IgD-negative memory B cell (primary cell): ENCODE results near the gene CWC22. TPM values are rescaled to one million over a fixed set of nuclear protein-coding genes. Genes with fewer than 3 reads are reported as not detected.
"Not testable (repeated sequence)": the region's sequence is repeated elsewhere in the genome, so short reads cannot be mapped to it uniquely, and the experiment has no call there.

ENCODE experiments used
- H3K27ac Mint-ChIP-seq, 3 donors: one replicate each; pipeline ENCODE4 v1.8.0; 2020 to 2022; ENCODE audit warnings: mild to moderate bottlenecking in 3 of 3, mixed read lengths in 3 of 3, moderate library complexity in 1 of 3
- H3K27me3 Mint-ChIP-seq: one replicate; pipeline ENCODE4 v1.8.0; 2021; ENCODE audit warnings: mixed read lengths
- H3K36me3 Mint-ChIP-seq: one replicate; pipeline ENCODE4 v1.8.0; 2020; ENCODE audit warnings: mild to moderate bottlenecking, mixed read lengths
- H3K4me1 Mint-ChIP-seq, 3 donors: one replicate each; pipeline ENCODE4 v1.8.0; 2020 to 2022; ENCODE audit warnings: mixed read lengths in 3 of 3, mild to moderate bottlenecking in 1 of 3
- H3K4me3 Mint-ChIP-seq, 4 donors: one replicate each; pipeline ENCODE4 v1.8.0; 2020 to 2022; ENCODE audit warnings: mild to moderate bottlenecking in 4 of 4, mixed read lengths in 4 of 4, moderate library complexity in 3 of 4
- H3K9me3 Mint-ChIP-seq, 3 donors: one replicate each; pipeline ENCODE4 v1.8.0; 2020 to 2021; ENCODE audit warnings: mixed read lengths in 3 of 3, mild to moderate bottlenecking in 1 of 3
- polyA plus RNA-seq: library from polyadenylated mRNA; unstranded; fragments of 300-500 nt; fragmentation: Illumina TruSeq; gene quantifications from one replicate; pipeline ENCODE4 v1.2.3, GENCODE V29; 2021

CWC22 gene
- 25.8 TPM for polyA plus RNA-seq

GRCh38 chr2:180006781-180007579 is at the start of gene CWC22:
TSS of gene CWC22 (minus strand) at chr2:180007297. CDS start at chr2:179993341, 13,956 bp downstream.
- Mint-ChIP-seq H3K36me3 (no peaks in the 10 kb centered on the region), H3K9me3 (no peaks in the 10 kb centered on the region), H3K27me3 (no peaks in the 10 kb centered on the region), H3K27ac (peak within 1 kb of the TSS; percentile 96 to 100 (median 100)), H3K4me3 (peak within 1 kb of the TSS; percentile 91 to 99 (median 96)), H3K4me1 (peaks cover 12 to 37% (median 27%) of the 10 kb centered on the region in 3 donors)

- Mint-ChIP-seq H3K4me1 (no peaks in the 10 kb centered on the region), H3K9me3 (peaks cover 0 to 6% (median 4%) of the 10 kb centered on the region in 3 donors), H3K27me3 (peaks cover 2% of the 10 kb centered on the region), H3K27ac (no peak overlapping the region), H3K4me3 (no peak overlapping the region), H3K36me3 (no peaks in the 10 kb centered on the region)
Observed at GRCh38 chr2:180056367-180057118, 49.4 kb upstream of the CWC22 start.

GRCh38 chr2:180054576-180054975 is 47.5 kb upstream of the CWC22 start:
- H3K27me3 Mint-ChIP-seq, H3K4me3 Mint-ChIP-seq, H3K36me3 Mint-ChIP-seq, H3K9me3 Mint-ChIP-seq, H3K4me1 Mint-ChIP-seq, H3K27ac Mint-ChIP-seq: not testable (repeated sequence)

- no peaks in the 10 kb centered on the region for H3K27me3 Mint-ChIP-seq
- H3K27ac Mint-ChIP-seq = no peak overlapping the region
- no peaks in the 10 kb centered on the region for H3K36me3 Mint-ChIP-seq
- H3K9me3 Mint-ChIP-seq = peaks cover 0 to 6% (median 4%) of the 10 kb centered on the region in 3 donors
- no peak overlapping the region for H3K4me3 Mint-ChIP-seq
- H3K4me1 Mint-ChIP-seq = no peaks in the 10 kb centered on the region
Observed at GRCh38 chr2:180050246-180050645, 43.1 kb upstream of the CWC22 start.

- no peaks in the 10 kb centered on the region for H3K4me1 Mint-ChIP-seq
- H3K27me3 Mint-ChIP-seq = peaks cover 9% of the 10 kb centered on the region
- H3K36me3 Mint-ChIP-seq = peaks cover 2% of the 10 kb centered on the region
- H3K27ac Mint-ChIP-seq = no peak overlapping the region
- H3K9me3 Mint-ChIP-seq = no peaks in the 10 kb centered on the region
- no peak overlapping the region for H3K4me3 Mint-ChIP-seq
Observed at GRCh38 chr2:180048251-180048650, 41.2 kb upstream of the CWC22 start.

GRCh38 chr2:180046776-180047175 is 39.7 kb upstream of the CWC22 start:
- Mint-ChIP-seq H3K4me3 (no peak overlapping the region), H3K36me3 (peaks cover 3% of the 10 kb centered on the region), H3K4me1 (no peaks in the 10 kb centered on the region), H3K27ac (no peak overlapping the region), H3K9me3 (peaks cover 0 to 1% (median 0%) of the 10 kb centered on the region in 3 donors), H3K27me3 (peaks cover 9% of the 10 kb centered on the region)

- Mint-ChIP-seq H3K27me3 (peaks cover 9% of the 10 kb centered on the region), H3K4me3 (no peak overlapping the region), H3K4me1 (no peaks in the 10 kb centered on the region), H3K27ac (no peak overlapping the region), H3K36me3 (peaks cover 3% of the 10 kb centered on the region), H3K9me3 (peaks cover 0 to 2% (median 1%) of the 10 kb centered on the region in 3 donors)
Observed at GRCh38 chr2:180046202-180046601, 39.1 kb upstream of the CWC22 start.

- Mint-ChIP-seq H3K27me3 (peaks cover 11% of the 10 kb centered on the region), H3K27ac (no peak overlapping the region), H3K4me1 (no peaks in the 10 kb centered on the region)
Observed at GRCh38 chr2:180040146-180040925, 33.2 kb upstream of the CWC22 start.

GRCh38 chr2:180038997-180039396 is 31.9 kb upstream of the CWC22 start:
- peaks cover 1 to 4% (median 3%) of the 10 kb centered on the region in 3 donors for H3K9me3 Mint-ChIP-seq
- H3K27me3 Mint-ChIP-seq = peaks cover 8% of the 10 kb centered on the region
- H3K27ac Mint-ChIP-seq = no peak overlapping the region
- H3K36me3 Mint-ChIP-seq = peaks cover 3% of the 10 kb centered on the region
- H3K4me1 Mint-ChIP-seq = no peaks in the 10 kb centered on the region
- H3K4me3 Mint-ChIP-seq = no peak overlapping the region

More at GRCh38 chr2:180040146-180040925, 33.2 kb upstream of the CWC22 start:
- peaks cover 1 to 4% (median 3%) of the 10 kb centered on the region in 3 donors for H3K9me3 Mint-ChIP-seq
- peaks cover 3% of the 10 kb centered on the region for H3K36me3 Mint-ChIP-seq
- no peak overlapping the region for H3K4me3 Mint-ChIP-seq

GRCh38 chr2:180033993-180034894 is 27.1 kb upstream of the CWC22 start:
- Mint-ChIP-seq H3K4me1 (no peaks in the 10 kb centered on the region), H3K27ac (peak overlapping the region in 1 of 3 donors; percentile 6), H3K27me3 (peaks cover 13% of the 10 kb centered on the region), H3K9me3 (peaks cover 4 to 16% (median 6%) of the 10 kb centered on the region in 3 donors), H3K4me3 (no peak overlapping the region), H3K36me3 (no peaks in the 10 kb centered on the region)

GRCh38 chr2:180029575-180029974 is 22.5 kb upstream of the CWC22 start:
- Mint-ChIP-seq H3K36me3 (no peaks in the 10 kb centered on the region), H3K27ac (no peak overlapping the region), H3K4me3 (no peak overlapping the region), H3K27me3 (peaks cover 15% of the 10 kb centered on the region), H3K4me1 (no peaks in the 10 kb centered on the region), H3K9me3 (peaks cover 6 to 30% (median 11%) of the 10 kb centered on the region in 3 donors)

- H3K4me3 Mint-ChIP-seq = peak overlapping the region in 1 of 4 donors; percentile 23
- no peaks in the 10 kb centered on the region for H3K36me3 Mint-ChIP-seq
- no peaks in the 10 kb centered on the region for H3K4me1 Mint-ChIP-seq
- peaks cover 0 to 3% (median 0%) of the 10 kb centered on the region in 3 donors for H3K9me3 Mint-ChIP-seq
- peaks cover 16% of the 10 kb centered on the region for H3K27me3 Mint-ChIP-seq
- H3K27ac Mint-ChIP-seq = no peak overlapping the region
Observed at GRCh38 chr2:180021850-180022249, 14.8 kb upstream of the CWC22 start.

- no peaks in the 10 kb centered on the region for H3K9me3 Mint-ChIP-seq
- no peaks in the 10 kb centered on the region for H3K36me3 Mint-ChIP-seq
- H3K27ac Mint-ChIP-seq = no peak overlapping the region
- no peaks in the 10 kb centered on the region for H3K4me1 Mint-ChIP-seq
- H3K4me3 Mint-ChIP-seq = no peak overlapping the region
- peaks cover 7% of the 10 kb centered on the region for H3K27me3 Mint-ChIP-seq
Observed at GRCh38 chr2:180017784-180018183, 10.7 kb upstream of the CWC22 start.

- no peak overlapping the region for H3K4me3 Mint-ChIP-seq
- H3K27ac Mint-ChIP-seq = no peak overlapping the region
- H3K4me1 Mint-ChIP-seq = no peaks in the 10 kb centered on the region
- no peaks in the 10 kb centered on the region for H3K36me3 Mint-ChIP-seq
- no peaks in the 10 kb centered on the region for H3K9me3 Mint-ChIP-seq
- peaks cover 7% of the 10 kb centered on the region for H3K27me3 Mint-ChIP-seq
Observed at GRCh38 chr2:180016937-180017336, 9.8 kb upstream of the CWC22 start.
